Uterus (tissue), 4 donors: Measurements from ENCODE around the gene OR52D1. TPM values are rescaled to one million over a fixed set of nuclear protein-coding genes. Genes with fewer than 3 reads are reported as not detected.

Source experiments
- DNase-seq, 2 donors: peaks; one replicate each; pipeline ENCODE4 v3.0.0-alpha.2; 2019 to 2020
- H3K27ac ChIP-seq, 2 donors: fragments of 200-600 bp; sonication (generic); 1 replicate in 1 of 2; 2 replicates in 1 of 2; pipeline ENCODE4 v1.5.1; 2016 to 2018
- H3K27me3 ChIP-seq, 2 donors: fragments of 200-600 bp; sonication (generic); one replicate each; pipeline ENCODE4 v1.5.1; 2018 to 2019; ENCODE audit warnings: control low read depth in 1 of 2
- H3K36me3 ChIP-seq, 2 donors: fragments of 200-600 bp; sonication (generic); one replicate each; pipeline ENCODE4 v1.5.1; 2019; ENCODE audit warnings: control low read depth in 1 of 2
- H3K4me1 ChIP-seq, 2 donors: fragments of 200-600 bp; sonication (generic); one replicate each; pipeline ENCODE4 v1.5.1; 2018 to 2019; ENCODE audit warnings: control low read depth in 1 of 2
- H3K4me3 ChIP-seq, 2 donors: fragments of 200-600 bp; sonication (generic); 1 replicate in 1 of 2; 2 replicates in 1 of 2; pipeline ENCODE4 v1.5.1; 2018 to 2019; ENCODE audit warnings: mild to moderate bottlenecking in 1 of 2
- H3K9me3 ChIP-seq, 2 donors: fragments of 200-600 bp; sonication (generic); one replicate each; pipeline ENCODE4 v1.5.1; 2019; ENCODE audit warnings: control low read depth in 1 of 2
- POLR2A ChIP-seq, 2 donors: fragments of 450-650 bp; IDR thresholded peaks; one replicate each; pipeline ENCODE4 v1.6.1; 2016; ENCODE audit warnings: antibody characterized with exemption in 2 of 2, mild to moderate bottlenecking in 1 of 2, moderate library complexity in 1 of 2
- intact Hi-C: fragments of 100-400 bp; cut with DNase I; formaldehyde crosslinking; loops from one replicate; pipeline ENCODE4 v1.15.1; 2023; ENCODE audit warnings: low total_unique reads
- total RNA-seq, 4 donors: library from RNA; depleted of rRNA in 3 of 4; stranded (reverse); fragments of >200 nt in 3 of 4; gene quantifications; one replicate each; pipeline versions ENCODE4 v1.1.0 to v1.2.4, GENCODE V29; 2014 to 2023
- TF ChIP-seq, protein P1 (sequence below), 4 experiments: fragments of 200-600 bp in 2 of 4; fragments of 450-650 bp in 2 of 4; sonication (generic) in 2 of 4; IDR thresholded peaks; one replicate each; pipeline ENCODE4 v1.5.1; 2016 to 2019; ENCODE audit warnings: antibody characterized with exemption in 4 of 4, mild to moderate bottlenecking in 2 of 4, moderate library complexity in 1 of 4
- donor health status: DM: yes; HTN: yes; CAD: no.

Gene OR52D1
- total RNA-seq, 4 donors from 2014 or later, result not detected

DNA sequence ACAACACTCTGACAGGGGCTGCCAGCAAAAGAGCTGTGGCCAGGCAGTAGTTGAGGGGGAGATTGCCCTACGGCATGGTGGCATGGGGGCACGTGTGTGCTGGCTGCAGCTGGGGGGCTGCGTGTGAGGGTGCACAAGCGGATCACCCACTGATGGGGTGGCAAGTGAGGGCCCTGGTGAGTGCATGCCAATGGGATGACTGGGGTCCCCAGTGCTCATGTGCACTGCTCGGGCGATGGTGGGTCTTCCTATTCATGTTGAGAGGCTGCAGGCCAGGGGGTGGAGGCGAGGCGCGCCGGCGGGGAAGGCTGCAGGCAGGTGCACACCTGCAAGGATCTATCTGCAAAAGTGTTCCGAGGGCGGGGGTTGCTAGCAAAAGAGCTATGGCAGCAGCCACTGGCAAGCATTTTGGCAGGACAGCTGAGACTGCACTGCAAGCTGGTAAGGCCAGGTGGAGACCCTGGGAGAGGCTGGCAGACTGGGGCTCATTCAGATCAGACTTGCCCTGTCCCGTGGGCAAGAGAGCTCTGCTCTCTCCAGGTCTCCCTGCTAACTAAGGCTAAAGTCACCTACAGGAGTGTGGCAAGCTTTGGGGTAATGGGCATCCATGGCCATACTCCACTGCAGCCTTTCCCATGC is 27.4 kb upstream of the OR52D1 start:
- no peak for DNase-seq
- H3K4me3 ChIP-seq, result no peak overlapping the region
- intact Hi-C loops, result no loop called here
- no peaks in the 10 kb centered on the region for H3K27me3 ChIP-seq
- H3K36me3 ChIP-seq, result no peaks in the 10 kb centered on the region
- no peak overlapping the region for H3K27ac ChIP-seq
- no peaks in the 10 kb centered on the region for H3K9me3 ChIP-seq
- no peak for TF ChIP-seq POLR2A (IDR thresholded peaks at IDR 0.05)
- TF ChIP-seq, protein P1, sequence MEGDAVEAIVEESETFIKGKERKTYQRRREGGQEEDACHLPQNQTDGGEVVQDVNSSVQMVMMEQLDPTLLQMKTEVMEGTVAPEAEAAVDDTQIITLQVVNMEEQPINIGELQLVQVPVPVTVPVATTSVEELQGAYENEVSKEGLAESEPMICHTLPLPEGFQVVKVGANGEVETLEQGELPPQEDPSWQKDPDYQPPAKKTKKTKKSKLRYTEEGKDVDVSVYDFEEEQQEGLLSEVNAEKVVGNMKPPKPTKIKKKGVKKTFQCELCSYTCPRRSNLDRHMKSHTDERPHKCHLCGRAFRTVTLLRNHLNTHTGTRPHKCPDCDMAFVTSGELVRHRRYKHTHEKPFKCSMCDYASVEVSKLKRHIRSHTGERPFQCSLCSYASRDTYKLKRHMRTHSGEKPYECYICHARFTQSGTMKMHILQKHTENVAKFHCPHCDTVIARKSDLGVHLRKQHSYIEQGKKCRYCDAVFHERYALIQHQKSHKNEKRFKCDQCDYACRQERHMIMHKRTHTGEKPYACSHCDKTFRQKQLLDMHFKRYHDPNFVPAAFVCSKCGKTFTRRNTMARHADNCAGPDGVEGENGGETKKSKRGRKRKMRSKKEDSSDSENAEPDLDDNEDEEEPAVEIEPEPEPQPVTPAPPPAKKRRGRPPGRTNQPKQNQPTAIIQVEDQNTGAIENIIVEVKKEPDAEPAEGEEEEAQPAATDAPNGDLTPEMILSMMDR (IDR thresholded peaks at IDR 0.05), result no peak
- H3K4me1 ChIP-seq, result no peaks in the 10 kb centered on the region

DNA sequence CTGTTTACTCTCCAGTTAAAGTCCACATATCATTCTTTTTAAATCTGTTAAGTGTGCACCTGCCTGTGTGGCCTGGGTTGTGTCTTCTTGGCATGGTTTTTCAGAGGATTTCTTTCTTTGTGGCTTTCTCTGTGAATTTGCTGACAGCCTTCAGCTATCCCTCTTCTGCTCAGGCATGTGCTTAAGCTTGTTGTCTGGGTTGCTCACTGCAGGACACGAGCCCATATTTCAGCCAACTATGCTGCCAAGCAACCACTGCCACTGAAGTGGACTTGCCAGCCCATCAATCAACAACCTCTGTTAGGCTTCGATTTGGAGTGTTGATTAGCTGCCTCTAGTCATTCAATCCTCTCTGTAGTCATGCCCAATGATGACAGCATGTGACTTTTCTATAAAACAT is 21.0 kb upstream of the OR52D1 start:
- TF ChIP-seq POLR2A (IDR thresholded peaks at IDR 0.05), result no peak
- TF ChIP-seq, protein P1 (IDR thresholded peaks at IDR 0.05), result no peak
- H3K27me3 ChIP-seq, result no peaks in the 10 kb centered on the region
- no peaks in the 10 kb centered on the region for H3K36me3 ChIP-seq
- no peak for DNase-seq
- H3K4me1 ChIP-seq, result no peaks in the 10 kb centered on the region
- no peak overlapping the region for H3K4me3 ChIP-seq
- intact Hi-C loops, result no loop called here
- H3K9me3 ChIP-seq, result no peaks in the 10 kb centered on the region
- no peak overlapping the region for H3K27ac ChIP-seq

DNA sequence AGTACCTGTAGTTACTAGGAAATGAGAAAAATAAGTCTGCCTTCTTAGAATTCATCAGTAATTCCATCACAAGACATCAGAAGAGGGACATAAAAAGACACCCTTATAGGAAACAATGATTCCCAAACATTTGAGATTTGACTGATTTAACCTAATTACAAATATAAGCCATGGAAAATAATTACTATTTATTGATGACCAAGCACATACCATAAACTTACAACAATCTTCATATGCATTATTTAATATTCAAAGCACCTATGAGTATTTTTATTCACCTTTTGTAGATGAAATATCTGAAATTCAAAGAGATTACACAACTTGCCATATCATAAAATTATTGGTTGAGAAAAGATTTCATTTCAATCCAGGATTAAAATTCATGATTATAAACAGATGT is 14.6 kb upstream of the OR52D1 start:
- Histone ChIP-seq H3K9me3 (no peaks in the 10 kb centered on the region), H3K36me3 (no peaks in the 10 kb centered on the region), H3K4me1 (no peaks in the 10 kb centered on the region), H3K27ac (no peak overlapping the region), H3K27me3 (no peaks in the 10 kb centered on the region), H3K4me3 (no peak overlapping the region)
- no peak for TF ChIP-seq POLR2A (IDR thresholded peaks at IDR 0.05)
- TF ChIP-seq, protein P1 (IDR thresholded peaks at IDR 0.05), result no peak
- DNase-seq, result no peak
- intact Hi-C loops, result no loop called here

DNA sequence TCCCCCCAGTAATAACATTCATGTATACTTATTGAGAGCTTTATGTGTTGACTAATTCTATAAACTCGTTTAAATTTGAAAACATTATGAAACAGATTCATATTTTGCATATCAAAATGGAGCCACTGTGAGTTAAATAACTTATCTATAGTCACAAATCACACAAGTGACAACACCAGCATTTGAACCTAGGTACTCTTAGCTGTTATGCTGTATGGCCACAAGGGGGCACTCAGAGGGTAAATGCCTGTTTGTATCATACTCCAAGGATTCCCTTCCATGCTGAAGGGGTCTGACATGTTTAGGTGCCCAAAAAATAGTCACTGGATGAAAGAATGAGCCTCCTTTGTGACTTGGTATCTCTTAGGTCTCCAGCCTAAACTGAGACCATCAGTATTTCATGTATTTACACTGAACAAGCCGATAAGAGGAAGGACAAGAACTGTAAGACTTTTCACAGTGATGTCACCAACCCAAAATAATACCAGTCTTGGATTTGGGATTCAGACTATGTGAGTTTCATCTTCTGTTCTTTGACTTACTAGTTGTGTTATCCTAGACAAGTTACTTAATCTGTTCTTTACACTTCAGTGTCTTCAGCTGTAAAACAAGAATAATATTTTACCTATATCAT is 12.2 kb upstream of the OR52D1 start:
- no peak for TF ChIP-seq POLR2A (IDR thresholded peaks at IDR 0.05)
- TF ChIP-seq, protein P1 (IDR thresholded peaks at IDR 0.05), result peak; percentile 44 to 56 (median 48)
- H3K27me3 ChIP-seq, result no peaks in the 10 kb centered on the region
- no peaks in the 10 kb centered on the region for H3K9me3 ChIP-seq
- no peak for DNase-seq
- intact Hi-C loops, result no loop called here
- H3K27ac ChIP-seq, result no peak overlapping the region
- no peaks in the 10 kb centered on the region for H3K36me3 ChIP-seq
- no peaks in the 10 kb centered on the region for H3K4me1 ChIP-seq
- no peak overlapping the region for H3K4me3 ChIP-seq

DNA sequence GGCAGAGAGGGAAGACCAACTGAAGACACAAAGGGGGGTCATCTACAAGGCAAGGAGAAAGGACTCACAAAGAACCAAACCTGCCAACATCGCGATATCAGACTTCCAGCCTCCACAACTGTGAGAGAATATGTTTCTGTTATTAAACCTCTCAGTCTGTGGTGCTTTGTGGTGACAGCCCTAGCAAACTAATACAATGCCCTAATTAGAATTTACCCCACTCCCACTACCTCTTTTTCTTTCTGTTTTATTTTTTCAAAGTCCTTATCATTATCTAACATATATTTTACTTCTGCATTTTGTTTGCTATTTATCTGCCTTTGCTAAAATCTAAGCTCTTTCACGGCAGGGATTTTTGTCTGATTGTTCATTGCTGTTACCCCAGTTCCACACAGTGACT is 2.5 kb upstream of the OR52D1 start:
- TF ChIP-seq POLR2A (IDR thresholded peaks at IDR 0.05), result no peak
- H3K36me3 ChIP-seq, result no peaks in the 10 kb centered on the region
- no peaks in the 10 kb centered on the region for H3K4me1 ChIP-seq
- H3K27me3 ChIP-seq, result no peaks in the 10 kb centered on the region
- intact Hi-C loops, result no loop called here
- DNase-seq, result no peak
- no peaks in the 10 kb centered on the region for H3K9me3 ChIP-seq
- no peak overlapping the region for H3K4me3 ChIP-seq
- no peak overlapping the region for H3K27ac ChIP-seq
